ENCODE data around the gene FOXO4. TPM values are rescaled to one million over a fixed set of nuclear protein-coding genes. Genes with fewer than 3 reads are reported as not detected.

Gene FOXO4
- total RNA-seq, 2 experiments from 2014 or later = 6.0 to 8.7 TPM

GRCh38 chrX:71057848-71058530, 37.7 kb upstream of the FOXO4 start:
- CTCF ChIA-PET = interaction anchor here (1.5 kb wide), 1 partner anchor 71 kb away, joined by 3 read pairs; no protein-coding TSS in a partner anchor
- Mint-ChIP-seq H3K4me3 (no peak overlapping the region), H3K27ac (peak overlapping the region; percentile 47), H3K4me1 (ENCODE audit: low read depth) (peaks cover 40% of the 10 kb centered on the region), H3K27me3 (no peaks in the 10 kb centered on the region), H3K9me3 (no peaks in the 10 kb centered on the region), H3K36me3 (ENCODE audit: low read depth) (peaks cover 23% of the 10 kb centered on the region)
- POLR2A ChIA-PET = interaction anchor here (1.3 kb wide), 1 partner anchor 10 kb away, joined by 3 read pairs; no protein-coding TSS in a partner anchor
- intact Hi-C loops (cut with micrococcal nuclease) = no loop called here
- TF ChIP-seq CTCF (IDR thresholded peaks at IDR 0.05) = no peak
- no peak for ATAC-seq
- DNase-seq = no peak

- ChIA-PET POLR2A (no interaction called here), CTCF (no interaction called here)
- ATAC-seq = no peak
- peaks cover 47% of the 10 kb centered on the region for H3K4me1 Mint-ChIP-seq (ENCODE audit: low read depth)
- H3K36me3 Mint-ChIP-seq (ENCODE audit: low read depth) = peaks cover 29% of the 10 kb centered on the region
- H3K27ac Mint-ChIP-seq = no peak overlapping the region
- DNase-seq = no peak
- intact Hi-C loops (cut with micrococcal nuclease) = no loop called here
- no peaks in the 10 kb centered on the region for H3K27me3 Mint-ChIP-seq
- H3K4me3 Mint-ChIP-seq = no peak overlapping the region
- no peak for TF ChIP-seq CTCF (IDR thresholded peaks at IDR 0.05)
- no peaks in the 10 kb centered on the region for H3K9me3 Mint-ChIP-seq
Measured at GRCh38 chrX:71060127-71060526, 35.5 kb upstream of the FOXO4 start.

GRCh38 chrX:71067089-71067488, 28.6 kb upstream of the FOXO4 start:
- H3K4me3 Mint-ChIP-seq = peak overlapping the region; percentile 92
- no peak for TF ChIP-seq CTCF (IDR thresholded peaks at IDR 0.05)
- H3K27me3 Mint-ChIP-seq = no peaks in the 10 kb centered on the region
- H3K27ac Mint-ChIP-seq = peak overlapping the region; percentile 97
- H3K9me3 Mint-ChIP-seq = no peaks in the 10 kb centered on the region
- H3K4me1 Mint-ChIP-seq (ENCODE audit: low read depth) = peaks cover 19% of the 10 kb centered on the region
- ATAC-seq (no peak), DNase-seq (no peak)
- intact Hi-C loops (cut with micrococcal nuclease) = loop anchor here (5.0 kb wide), 1 partner anchor 45 kb away; the partner anchor contains the start of gene IL2RG
- CTCF ChIA-PET = no interaction called here
- peaks cover 18% of the 10 kb centered on the region for H3K36me3 Mint-ChIP-seq (ENCODE audit: low read depth)
- POLR2A ChIA-PET = interaction anchor here (1.1 kb wide), 1 partner anchor 8 kb away, joined by 3 read pairs; no protein-coding TSS in a partner anchor

GRCh38 chrX:71067712-71068043, 28.0 kb upstream of the FOXO4 start:
- Mint-ChIP-seq H3K36me3 (ENCODE audit: low read depth) (peaks cover 16% of the 10 kb centered on the region), H3K27me3 (no peaks in the 10 kb centered on the region), H3K4me3 (peak overlapping the region; percentile 92), H3K4me1 (ENCODE audit: low read depth) (peaks cover 19% of the 10 kb centered on the region), H3K9me3 (no peaks in the 10 kb centered on the region), H3K27ac (peak overlapping the region; percentile 97)
- no peak for TF ChIP-seq CTCF (IDR thresholded peaks at IDR 0.05)
- ATAC-seq (no peak), DNase-seq (no peak)
- POLR2A ChIA-PET = interaction anchor here (0.9 to 1.1 kb wide), 3 partner anchors 9 to 34 kb away, joined by 3 read pairs; no protein-coding TSS in a partner anchor
- intact Hi-C loops (cut with micrococcal nuclease) = loop anchor here (5.0 kb wide), 1 partner anchor 45 kb away; the partner anchor contains the start of gene IL2RG
- CTCF ChIA-PET = no interaction called here
